Epithelial cell of proximal tubule (primary cell): Measurements from ENCODE around the gene C1QTNF12. TPM values are rescaled to one million over a fixed set of nuclear protein-coding genes. Genes with fewer than 3 reads are reported as not detected.

Source experiments
- DNase-seq: peaks from one replicate; pipeline ENCODE4 v3.0.0-alpha.2; 2011; ENCODE audit warnings: low read depth
- H3K4me3 ChIP-seq: 2 replicates; pipeline ENCODE4 v1.5.1; 2011; ENCODE audit warnings: low read depth, mild to moderate bottlenecking, low read length
- CTCF ChIP-seq: conservative IDR thresholded peaks from 2 replicates; pipeline ENCODE4 v1.5.1; 2012; ENCODE audit warnings: low read depth, mild to moderate bottlenecking, low read length
- total RNA-seq: library from RNA; depleted of rRNA; stranded (reverse); fragments of >200 nt; gene quantifications from 2 replicates; pipeline ENCODE4 v1.2.3, GENCODE V29; 2015

C1QTNF12 gene
- total RNA-seq, 1 donor from 2014 or later: 5.1 TPM

GRCh38 chr1:1236176-1236763 lies 10.3 kb downstream of the C1QTNF12 start:
- H3K4me3 ChIP-seq: no peak overlapping the region
- TF ChIP-seq CTCF: no peak
- DNase-seq: no peak

- DNase-seq: no peak
- H3K4me3 ChIP-seq: no peak overlapping the region
- TF ChIP-seq CTCF: no peak
Measured at GRCh38 chr1:1235016-1235744, 11.3 kb downstream of the C1QTNF12 start.

- DNase-seq: no peak
- no peak overlapping the region for H3K4me3 ChIP-seq
- no peak for TF ChIP-seq CTCF
Measured at GRCh38 chr1:1234180-1234808, 12.2 kb downstream of the C1QTNF12 start.

- TF ChIP-seq CTCF: no peak
- H3K4me3 ChIP-seq: no peak overlapping the region
- DNase-seq: no peak
Measured at GRCh38 chr1:1233567-1233892, 13.0 kb downstream of the C1QTNF12 start.

GRCh38 chr1:1232796-1233566 lies 13.5 kb downstream of the C1QTNF12 start:
- no peak for DNase-seq
- TF ChIP-seq CTCF: no peak
- peak overlapping the region; percentile 30 for H3K4me3 ChIP-seq

GRCh38 chr1:1232208-1232795 lies 14.2 kb downstream of the C1QTNF12 start, which contains the start of gene B3GALT6:
B3GALT6 (plus strand) TSS chr1:1232237; CDS start chr1:1232279, 42 bp downstream.
- no peak for DNase-seq
- TF ChIP-seq CTCF: no peak
- peak within 1 kb of the TSS; percentile 72 for H3K4me3 ChIP-seq
